Esophagus mucosa (tissue), 1 donor: Measurements from ENCODE around the gene SPACDR. TPM values are rescaled to one million over a fixed set of nuclear protein-coding genes. Genes with fewer than 3 reads are reported as not detected.
"Not testable (repeated sequence)": the region's sequence is repeated elsewhere in the genome, so short reads cannot be mapped to it uniquely, and the experiment has no call there.

Source experiments
- ATAC-seq: fragments of 200-7000 bp; cut with Tn5 transposase; one replicate; pipeline ENCODE4 v1.9.1; 2020
- total RNA-seq: library from RNA; stranded (reverse); gene quantifications from one replicate; pipeline ENCODE4 v1.2.4, GENCODE V29; 2023
- donor health status: DM: yes; HTN: yes; CAD: no.

The SPACDR gene
- total RNA-seq, 1 donor from 2014 or later, result 0.24 TPM

DNA sequence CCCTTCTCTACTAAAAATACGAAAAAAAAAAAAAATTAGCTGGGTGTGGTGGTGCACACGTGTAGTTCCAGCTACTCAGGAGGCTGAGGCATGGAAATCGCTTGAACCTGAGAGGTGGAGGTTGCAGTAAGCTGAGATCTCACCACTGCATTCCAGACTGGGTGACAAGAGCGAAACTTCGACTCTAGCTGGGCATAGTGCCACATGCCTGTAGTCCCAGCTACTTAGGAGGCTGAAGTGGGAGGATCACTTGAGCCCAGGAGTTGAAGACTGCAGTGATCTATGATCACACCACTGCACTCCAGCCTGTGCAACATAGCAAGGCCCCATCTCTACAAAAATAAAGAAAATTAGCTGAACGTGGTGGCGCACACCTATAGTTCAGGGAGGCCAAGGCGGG, 1.2 kb upstream of the SPACDR start:
- ATAC-seq, result no peak

DNA sequence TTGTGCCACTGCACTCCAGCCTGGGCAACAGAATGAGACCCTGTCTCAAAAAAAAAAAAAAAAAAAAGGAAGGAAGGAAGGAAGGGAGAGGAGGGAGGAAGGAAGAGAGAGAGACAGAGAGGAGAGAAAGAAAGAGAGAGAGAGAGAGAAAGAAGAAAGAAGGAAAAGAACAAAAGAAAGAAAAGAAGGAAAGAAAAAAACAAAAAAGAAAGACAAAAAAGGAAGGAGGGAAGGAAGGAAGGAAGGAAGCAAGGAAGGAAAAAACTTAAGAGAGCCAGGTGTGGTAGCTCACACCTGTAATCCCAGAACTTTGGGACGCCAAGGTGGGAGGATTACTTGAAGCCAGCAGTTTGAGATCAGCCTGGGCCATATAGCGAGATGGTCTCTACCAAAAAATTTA, 731 bp upstream of the SPACDR start:
- ATAC-seq, result no peak

DNA sequence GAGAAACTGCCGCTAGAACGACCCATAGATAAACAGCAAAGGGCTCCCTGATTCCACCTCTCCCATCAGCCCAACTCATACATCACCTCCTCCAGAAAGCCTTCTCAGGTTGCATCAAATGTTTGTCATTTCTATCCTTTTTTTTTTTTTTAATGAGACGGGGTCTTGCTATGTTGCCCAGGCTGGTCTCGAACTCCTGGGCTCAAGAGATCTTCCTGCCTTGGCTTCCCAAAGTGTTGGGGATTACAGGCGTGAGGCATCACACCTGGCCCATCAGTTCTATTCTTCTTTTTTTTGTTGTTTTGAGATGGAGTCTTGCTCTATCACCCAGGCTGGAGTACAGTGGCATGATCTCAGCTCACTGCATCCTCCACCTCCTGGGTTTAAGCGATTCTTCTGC, 7.0 kb downstream of the SPACDR start:
- no peak for ATAC-seq

DNA sequence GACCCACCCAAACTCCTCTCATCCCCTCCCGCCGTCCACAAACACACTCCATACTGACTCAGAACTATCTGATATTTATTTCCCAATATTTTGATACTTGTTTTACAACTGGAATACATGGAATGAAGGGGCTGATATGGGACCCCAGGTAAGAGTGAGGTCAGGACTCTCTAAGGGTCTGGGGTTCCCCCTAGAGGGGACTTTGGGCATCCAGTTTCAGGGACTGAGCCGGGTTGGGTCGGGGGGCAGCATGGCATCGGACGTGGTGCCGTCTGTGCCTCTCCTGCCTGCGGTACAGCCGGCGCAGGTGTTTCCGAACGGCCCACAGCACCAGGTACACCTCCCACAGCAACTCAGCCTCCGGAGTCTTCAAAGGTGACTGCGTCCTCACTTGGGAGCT, 7.5 kb downstream of the SPACDR start:
- ATAC-seq, result peak; percentile 18

DNA sequence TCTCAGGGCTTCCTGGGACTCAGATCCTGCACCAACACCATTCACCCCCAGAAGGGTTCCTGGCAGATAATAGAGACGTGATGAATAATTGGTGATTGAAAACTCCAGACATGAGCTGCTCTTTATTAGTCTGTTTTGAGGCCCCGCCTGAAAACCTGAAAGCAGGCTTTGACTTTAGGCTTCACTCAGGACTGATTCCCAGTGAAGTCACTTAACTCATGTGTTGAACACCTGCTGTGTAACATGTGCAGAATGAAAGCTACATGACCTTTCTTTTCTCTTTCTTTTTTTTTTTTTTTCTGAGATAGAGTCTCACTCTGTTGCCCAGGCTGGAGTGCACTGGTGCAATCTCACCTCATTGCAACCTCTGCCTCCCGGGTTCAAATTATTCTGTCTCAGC, 8.9 kb downstream of the SPACDR start:
- ATAC-seq, result no peak

DNA sequence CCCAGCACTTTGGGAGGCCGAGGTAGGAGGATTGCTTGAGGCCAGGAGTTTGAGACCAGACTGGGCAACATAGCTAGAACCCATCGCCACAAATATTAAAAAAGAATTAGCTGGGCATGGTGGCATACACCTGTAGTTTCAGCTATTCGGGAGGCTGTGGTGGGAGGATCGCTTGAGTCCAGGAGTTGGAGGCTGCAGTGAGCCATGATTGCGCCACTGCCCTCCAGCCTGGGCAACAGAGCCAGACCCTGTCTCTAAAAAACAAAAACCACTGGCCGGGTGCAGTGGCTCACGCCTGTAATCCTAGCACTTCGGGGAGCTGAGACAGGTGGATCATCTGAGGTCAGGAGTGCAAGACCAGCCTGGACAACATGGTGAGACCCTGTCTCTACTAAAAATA, 10.2 kb downstream of the SPACDR start:
- ATAC-seq, result not testable (repeated sequence)

DNA sequence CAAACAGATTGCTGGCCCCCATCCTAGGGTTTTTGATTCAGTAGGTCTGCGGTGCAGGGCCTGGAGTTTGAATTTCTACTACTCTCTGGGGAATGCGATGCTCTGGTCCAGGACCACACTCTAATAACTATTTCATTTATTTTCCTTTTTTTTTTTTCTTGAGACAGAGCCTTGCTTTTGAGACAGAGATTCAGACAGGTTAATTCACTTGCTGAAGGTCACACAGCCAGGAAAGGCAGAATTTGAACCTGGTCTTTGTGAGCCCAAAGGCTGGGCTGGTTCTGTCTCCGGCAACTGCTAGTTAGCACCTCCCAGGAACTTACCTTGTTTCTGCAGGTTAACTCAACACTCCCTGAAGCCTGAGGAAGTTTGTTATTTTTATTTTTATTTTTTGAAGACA, 11.5 kb downstream of the SPACDR start:
- no peak for ATAC-seq

DNA sequence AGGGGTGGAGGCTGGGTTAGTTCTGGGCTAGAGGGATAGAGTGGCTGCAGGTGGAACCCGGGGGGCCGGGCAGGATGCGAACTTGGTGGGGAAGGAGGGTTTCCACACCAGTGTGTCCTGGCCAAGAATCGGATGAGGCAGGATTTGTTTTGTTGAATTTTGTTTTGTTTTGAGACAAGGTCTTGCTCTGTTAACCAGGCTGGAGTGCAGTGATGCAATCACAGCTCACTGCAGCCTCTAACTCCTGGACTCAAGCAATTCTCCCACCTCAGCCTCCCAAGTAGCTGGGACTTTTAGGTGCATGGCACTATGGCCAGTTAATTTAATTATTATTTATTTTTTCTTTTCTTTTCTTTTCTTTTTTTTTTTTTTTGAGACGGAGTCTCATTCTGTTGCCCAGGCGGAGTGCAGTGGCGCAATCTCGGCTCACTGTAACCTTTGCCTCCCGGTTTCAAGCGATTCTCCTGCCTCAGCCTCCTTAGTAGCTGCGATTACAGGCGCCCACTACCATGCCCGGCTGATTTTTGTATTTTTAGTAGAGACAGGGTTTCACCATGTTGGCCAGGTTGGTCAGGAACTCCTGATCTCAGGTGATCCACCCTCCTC, 14.8 kb downstream of the SPACDR start:
- no peak for ATAC-seq

DNA sequence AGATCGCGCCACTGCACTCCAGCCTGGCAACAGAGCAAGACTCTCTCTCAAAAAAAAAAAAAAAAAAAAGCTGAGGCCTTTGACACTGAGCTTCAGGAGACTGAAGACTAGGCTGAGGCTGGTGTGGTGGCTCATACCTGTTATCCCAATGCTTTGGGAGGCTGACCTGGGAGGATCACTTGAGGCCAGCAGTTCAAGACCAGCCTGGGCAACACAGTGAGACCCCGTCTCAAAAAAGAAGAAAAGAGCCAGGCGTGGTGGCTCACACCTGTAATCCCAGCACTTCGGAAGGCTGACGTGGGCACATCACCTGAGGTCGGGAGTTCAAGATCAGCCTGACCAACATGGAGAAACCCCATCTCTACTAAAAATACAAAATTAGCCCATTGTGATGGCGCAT, 16.7 kb downstream of the SPACDR start:
- ATAC-seq, result not testable (repeated sequence)

DNA sequence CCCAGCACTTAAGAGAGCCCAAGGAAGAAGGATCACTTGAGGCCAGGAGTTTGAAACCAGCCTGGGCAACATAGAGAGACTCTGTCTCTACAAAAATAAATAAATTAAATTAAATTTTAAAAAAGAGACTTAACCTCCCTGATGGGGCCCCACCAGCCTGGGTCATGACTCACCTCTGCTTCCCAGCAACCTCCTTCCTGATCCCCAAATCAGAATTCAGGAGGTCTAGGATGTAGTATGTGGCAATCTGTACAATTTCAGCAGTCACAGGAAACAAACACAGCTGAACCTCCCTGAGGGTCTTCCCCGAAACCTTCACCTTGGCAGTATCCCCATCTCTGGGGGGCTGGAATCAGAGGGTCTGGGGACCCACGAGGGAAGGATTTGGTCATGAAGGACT, 18.0 kb downstream of the SPACDR start:
- no peak for ATAC-seq

DNA sequence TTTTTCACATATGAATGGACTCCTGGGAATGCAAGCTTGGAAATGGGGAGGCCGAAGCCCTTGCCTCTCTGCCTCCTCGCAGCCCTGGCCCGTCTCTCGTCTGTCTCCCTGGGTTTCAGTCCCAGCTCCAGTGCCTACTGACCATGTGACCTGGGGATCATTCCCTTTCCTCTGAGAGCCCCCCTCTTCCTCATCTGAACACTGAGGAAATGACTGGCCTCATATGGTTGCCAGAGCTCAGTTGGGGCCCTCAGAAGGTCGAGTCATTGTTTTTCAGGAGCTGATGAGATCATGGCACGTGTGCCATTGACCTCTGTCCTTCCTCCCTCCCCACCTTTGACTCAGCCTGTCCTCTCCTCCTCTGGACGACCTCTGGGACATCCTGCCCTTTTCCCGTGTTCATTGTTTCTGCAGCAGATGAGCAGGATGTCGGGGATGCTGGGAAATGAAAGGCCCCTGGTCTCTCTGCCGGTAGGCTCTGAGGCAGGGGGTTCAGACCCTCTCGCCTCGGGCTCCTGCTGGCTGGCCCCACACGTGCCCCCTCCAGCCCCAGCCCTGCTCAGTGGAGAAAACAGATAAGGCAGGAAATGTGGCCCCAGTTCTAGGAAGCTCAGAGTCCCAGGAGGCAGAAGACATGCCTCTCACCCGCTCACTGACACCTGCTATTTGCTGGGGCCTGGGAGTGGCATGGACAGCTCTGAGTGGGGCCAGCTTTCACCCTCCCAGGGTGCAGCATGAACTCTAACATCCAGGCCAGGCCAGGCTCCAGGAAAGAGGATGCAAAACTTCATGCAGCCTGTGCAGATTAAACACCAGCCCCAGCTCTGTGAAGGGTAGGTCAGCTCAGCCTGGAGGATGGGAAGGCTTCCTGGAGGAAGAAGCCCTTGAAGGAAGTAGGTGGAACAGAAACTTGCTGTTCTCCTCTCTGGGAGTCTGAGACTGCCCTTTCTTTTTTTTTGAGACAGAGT, 19.5 kb downstream of the SPACDR start:
- ATAC-seq, result peak; percentile 63

DNA sequence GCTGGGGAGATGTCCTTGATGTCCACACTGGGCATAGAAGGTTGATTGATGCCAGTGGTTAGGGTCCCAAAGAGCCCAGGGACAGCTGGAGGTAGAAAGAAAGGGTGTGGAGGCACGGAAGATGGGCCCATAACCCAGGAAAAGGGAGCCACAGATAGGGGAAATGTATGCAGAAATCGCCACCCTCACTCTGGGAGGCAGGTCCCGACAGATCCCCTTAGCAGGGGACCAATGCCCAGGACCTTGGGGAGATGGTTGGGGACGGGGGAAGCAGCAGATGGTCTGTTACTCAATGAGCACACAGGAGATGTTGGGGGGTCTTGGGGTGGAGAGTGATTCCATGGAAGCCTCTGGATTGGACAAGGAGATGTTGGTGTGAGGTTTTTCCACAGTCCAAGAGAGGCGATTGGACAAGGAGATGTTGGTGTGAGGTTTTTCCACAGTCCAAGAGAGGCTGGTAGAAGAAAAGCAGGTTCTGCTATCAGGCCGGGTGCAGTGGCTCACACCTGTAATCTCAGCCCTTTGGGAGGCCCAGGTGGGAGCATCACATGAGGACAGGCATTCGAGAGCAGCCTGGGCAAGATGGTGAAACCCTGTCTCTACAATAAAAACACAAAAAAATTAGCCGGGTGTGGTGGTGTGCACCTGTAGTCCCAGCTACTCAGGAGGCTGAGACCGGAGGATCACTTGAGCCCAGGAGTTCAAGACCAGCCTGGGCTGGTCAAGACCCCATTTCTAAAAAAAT, 20.8 kb downstream of the SPACDR start:
- no peak for ATAC-seq

DNA sequence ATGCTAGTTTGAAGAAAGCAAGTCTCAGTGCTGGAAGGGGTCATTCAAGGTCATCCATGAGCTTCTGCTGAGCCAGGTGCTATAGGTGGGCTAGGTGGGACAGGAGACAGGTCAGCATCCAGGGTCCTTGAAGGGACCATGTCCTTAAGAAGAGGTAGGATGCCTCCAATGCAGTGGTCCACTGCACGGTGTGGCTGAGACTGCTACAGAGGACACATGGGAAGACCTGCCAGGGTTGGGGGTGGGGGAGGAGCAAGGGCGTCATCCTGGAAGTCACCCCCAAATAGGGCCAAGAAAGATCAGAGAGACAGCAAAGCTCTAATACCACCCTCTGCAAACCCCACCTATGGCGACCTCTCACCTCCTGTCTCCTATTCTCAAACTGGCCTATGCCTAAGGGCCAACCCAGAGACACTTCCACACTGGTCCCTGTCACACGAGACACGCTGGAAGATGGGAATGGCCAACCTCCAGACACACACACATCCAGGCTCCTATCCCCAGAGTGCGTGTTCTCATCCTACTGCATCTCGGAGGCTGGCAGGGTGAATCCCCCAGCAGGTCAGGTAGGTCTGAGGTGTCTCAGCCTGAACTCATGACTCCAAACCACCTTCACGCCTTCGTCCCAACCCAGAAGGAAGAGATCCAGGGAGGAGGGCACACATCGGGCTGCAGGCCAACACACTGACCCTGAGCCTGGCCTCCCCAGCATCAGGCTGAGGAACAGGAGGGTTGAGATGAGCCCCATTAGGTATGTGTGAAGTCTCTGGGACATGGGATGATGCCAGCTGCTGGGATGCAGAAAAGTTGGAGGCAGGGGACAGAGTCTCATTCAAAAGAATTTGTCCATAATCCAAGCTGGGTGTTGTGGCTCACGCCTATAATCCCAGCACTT, 22.2 kb downstream of the SPACDR start:
- no peak for ATAC-seq

DNA sequence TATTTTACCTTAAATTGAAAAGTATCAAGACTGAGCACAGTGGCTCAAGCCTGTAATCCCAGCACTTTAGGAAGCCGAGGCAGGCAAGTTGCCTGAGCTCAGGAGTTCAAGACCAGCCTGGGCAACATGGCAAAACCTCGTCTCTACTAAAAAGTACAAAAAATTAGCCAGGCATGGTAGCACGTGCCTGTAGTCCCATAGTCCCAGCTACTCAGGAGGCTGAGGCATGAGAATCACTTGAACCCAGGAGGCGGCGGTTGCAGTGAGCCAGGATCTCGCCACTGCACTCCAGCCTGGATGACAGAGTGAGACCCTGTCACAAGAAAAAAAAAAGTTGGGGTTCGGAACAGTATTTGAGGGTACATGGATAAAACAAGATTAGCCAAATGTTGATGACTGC, 24.8 kb downstream of the SPACDR start:
- not testable (repeated sequence) for ATAC-seq

DNA sequence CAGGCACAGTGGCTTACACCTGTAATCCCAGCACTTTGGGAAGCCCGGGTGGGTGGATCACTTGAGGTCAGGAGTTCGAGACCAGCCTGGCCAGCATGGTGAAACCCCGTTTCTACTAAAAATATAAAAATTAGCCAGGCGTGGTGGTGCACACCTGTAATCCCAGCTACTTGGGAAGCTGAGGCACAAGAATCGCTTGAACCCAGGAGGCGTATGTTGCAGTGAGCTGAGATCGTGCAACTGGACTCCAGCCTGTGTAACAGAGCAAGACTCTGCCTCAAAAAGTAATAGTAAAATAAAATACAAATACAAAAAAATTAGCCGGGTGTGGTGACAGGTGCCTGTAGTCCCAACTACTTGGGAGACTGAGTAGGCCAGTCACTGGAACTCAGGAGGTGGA, 25.3 kb downstream of the SPACDR start:
- not testable (repeated sequence) for ATAC-seq

DNA sequence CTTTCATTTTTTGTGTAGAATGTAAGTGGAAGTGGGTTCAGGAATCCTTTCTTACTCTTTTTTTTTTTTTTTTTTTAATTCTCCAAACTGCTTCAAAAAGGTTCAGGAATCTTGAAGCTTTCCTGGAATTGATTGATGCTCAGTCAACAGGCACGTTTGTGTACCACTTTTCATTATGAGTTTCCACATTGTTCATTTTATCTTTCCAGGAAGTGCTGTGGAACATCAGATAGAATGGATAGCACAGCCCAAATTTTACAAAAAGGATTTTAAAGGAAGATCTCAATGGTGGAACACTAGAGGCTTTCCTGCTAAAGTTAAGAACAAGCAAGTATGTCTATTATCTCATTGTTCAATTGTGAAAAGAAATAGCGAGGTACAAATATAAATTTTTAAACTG, 25.9 kb downstream of the SPACDR start:
- ATAC-seq, result no peak

DNA sequence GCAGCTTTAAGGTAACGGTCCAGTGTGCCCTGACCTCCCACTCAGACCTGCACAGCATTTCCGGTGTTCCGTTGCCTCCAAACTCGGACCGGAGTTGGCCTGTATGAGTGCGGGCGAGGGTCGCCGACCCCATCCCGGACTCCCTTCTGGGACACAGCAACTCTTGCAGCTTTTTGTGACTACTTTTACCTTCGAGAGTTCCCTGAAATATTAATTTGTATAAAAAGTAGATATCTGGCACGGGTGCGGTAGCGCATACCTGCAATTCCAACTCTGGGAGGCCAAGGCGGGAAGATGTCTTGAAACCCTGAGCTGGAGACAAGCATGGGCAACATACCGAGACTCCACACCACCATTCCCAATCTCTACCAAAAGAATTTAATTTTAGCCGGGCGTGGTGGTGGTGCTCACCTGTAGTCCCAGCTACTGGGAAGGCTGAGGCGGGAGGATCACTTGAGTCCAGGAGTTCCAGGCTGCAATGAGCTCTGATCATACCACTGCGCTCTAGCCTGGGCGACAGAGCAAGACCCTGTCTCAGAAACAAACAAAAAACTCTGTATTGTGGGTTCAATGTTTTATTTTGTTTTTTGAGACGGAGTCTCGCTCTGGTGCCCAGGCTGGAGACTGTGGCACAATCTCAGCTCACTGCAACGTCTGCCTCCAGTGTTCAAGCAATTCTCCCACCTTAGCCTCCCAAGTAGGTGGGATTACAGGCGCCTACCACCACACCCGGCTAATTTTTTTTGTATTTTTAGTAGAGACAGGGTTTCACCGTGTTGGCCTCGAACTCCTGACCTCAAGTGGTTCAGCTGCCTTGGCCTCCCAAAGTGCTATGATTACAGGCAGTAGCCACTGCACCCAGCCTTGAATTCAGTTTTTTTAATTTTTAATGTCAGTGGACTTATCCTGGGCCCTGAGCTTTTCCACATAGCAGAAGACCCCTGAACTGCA, 26.6 kb downstream of the SPACDR start:
- ATAC-seq, result no peak

DNA sequence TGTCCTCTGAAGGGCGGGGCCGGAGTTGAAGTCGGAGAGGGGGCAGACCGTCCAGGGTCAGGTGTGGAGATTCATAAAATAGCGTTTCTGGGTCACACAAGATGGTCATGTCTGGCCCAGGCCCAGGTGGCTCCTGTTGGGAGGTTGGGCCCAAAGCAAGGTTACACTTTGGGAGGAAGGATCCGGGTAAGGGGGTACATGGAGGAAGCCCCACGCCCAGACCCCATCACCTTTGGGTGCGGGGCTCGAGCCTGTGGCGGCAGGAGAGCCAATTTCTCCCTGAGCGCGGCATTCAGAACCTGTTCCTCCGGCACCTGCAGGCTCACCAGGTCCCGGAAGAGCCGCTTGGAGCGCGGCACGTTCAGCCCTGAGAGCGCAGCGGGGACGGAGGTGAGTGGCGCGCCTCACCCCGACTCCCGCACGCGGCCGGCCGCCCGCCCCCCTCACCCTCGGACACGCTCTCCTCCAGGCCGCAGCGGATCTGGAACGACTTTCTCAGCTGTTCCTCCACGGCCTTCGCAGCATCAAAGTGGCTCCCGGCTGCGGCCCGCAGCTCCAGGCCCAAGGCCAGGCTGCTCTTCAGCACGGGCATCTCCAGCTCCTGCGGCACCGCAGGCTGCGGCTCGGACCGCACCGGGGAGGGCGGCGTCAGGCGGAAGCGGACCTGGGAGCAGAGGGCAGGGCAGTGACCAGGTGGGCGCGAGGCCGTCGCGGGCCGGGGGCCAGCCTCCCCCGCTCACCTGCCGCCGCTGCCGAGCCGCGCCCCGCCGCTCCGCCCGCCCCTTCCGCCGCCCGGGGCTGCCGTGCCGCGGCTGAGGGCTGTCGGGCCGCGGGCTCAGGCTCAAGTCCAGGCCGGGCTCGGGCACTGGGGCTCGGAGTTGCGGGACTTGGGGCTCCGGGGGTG, 28.4 kb downstream of the SPACDR start:
- peak; percentile 62 for ATAC-seq

DNA sequence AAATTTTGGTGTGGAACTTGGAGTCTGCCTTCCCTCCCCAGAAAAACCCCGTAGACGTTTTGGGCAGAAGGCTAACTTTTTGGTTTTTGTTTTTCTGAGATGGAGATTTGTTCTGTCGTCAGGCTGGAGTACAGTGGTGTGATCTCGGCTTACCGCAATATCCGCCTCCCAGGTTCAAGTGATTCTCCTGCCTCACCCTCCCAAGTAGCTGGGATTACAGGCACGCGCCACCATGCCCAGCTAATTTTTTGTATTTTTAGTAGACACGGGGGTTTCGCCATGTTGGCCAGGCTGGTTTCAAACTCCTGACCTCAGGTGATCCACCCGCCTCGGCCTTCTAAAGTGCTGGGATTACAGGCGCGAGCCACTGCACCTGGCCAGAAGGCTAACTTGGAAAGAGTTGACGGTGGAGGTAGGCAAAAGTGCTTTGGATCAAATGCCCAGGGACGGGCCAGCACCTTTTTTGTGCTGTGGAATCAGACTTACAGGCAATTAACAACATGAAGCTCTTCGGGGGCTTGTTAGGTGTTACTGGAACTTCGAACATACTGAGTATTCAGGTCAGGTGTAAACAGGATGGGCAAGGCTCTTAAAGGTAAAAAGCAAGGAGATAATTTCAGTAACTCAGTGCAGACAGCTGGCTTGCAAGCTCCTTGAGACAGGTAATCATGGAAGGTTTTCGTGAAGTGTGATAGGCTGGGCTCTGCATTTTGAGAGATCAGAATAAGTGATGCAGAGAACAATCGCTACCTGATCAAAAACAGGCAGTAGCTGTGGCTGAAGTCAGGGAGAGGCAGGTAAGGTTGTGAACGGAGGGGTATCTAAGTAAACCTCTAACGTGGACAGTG, 29.5 kb downstream of the SPACDR start:
- no peak for ATAC-seq
